Measurements from ENCODE around the gene COPS3. TPM values are rescaled to one million over a fixed set of nuclear protein-coding genes. Genes with fewer than 3 reads are reported as not detected.

COPS3 gene
- total RNA-seq, 2 donors from 2014 or later: 52.6 to 79.6 TPM

DNA sequence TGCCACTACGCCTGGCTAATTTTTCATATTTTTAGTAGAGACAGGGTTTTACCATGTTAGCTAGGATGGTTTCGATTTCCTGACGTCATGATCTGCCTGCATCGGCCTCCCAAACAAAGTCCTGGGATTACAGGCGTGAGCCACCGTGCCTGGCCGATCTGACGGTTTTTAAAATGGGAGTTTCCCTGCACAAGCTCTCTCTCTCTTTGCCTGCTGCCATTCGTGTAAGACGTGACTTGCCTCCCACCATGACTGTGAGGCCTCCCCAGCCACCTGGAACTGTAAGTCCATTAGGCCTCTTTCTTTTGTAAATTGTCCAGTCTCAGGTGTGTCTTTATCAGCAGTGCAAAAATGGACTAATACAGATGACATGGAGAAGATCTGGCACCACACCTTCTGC lies 39.4 kb downstream of the COPS3 start:
- 77% methylated on average over 10 of the region's 10 CpGs for WGBS
- Histone ChIP-seq H3K36me3 (no peaks in the 10 kb centered on the region), H3K27me3 (replicated peaks; ENCODE audit: insufficient read depth) (no peaks in the 10 kb centered on the region), H3K4me3 (no peak overlapping the region), H3K4me1 (replicated peaks) (no peaks in the 10 kb centered on the region), H3K9me3 (no peaks in the 10 kb centered on the region), H3K27ac (no peak overlapping the region)
- intact Hi-C loops (cut with DNase I): no loop called here
- TF ChIP-seq POLR2AphosphoS5 (IDR thresholded peaks at IDR 0.05): no peak
- no peak for TF ChIP-seq POLR2A (IDR thresholded peaks at IDR 0.05)
- TF ChIP-seq, protein P1, sequence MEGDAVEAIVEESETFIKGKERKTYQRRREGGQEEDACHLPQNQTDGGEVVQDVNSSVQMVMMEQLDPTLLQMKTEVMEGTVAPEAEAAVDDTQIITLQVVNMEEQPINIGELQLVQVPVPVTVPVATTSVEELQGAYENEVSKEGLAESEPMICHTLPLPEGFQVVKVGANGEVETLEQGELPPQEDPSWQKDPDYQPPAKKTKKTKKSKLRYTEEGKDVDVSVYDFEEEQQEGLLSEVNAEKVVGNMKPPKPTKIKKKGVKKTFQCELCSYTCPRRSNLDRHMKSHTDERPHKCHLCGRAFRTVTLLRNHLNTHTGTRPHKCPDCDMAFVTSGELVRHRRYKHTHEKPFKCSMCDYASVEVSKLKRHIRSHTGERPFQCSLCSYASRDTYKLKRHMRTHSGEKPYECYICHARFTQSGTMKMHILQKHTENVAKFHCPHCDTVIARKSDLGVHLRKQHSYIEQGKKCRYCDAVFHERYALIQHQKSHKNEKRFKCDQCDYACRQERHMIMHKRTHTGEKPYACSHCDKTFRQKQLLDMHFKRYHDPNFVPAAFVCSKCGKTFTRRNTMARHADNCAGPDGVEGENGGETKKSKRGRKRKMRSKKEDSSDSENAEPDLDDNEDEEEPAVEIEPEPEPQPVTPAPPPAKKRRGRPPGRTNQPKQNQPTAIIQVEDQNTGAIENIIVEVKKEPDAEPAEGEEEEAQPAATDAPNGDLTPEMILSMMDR (IDR thresholded peaks at IDR 0.05): no peak
- no peak for DNase-seq (ENCODE audit: low spot score)

DNA sequence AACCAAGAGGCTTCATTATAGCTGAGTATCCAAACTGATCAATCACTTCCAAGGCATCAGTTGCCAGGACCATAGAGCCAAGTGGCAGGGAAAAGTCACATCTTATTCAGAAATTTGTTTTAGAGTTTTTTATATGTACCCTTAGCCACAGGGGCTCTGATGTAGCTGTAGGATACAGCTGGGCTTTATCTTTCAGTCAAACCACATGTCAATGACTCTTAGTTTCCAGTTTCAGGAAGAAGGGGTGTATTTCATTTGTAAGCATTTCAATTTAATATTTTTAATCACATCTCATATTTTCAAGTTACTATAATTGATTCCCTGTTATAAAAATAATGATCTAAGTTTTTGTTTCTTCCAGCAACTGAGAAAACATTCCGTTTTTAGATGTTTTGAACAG lies 41.2 kb downstream of the COPS3 start:
- no peak for TF ChIP-seq POLR2AphosphoS5 (IDR thresholded peaks at IDR 0.05)
- no peak for TF ChIP-seq POLR2A (IDR thresholded peaks at IDR 0.05)
- Histone ChIP-seq H3K27me3 (replicated peaks; ENCODE audit: insufficient read depth) (no peaks in the 10 kb centered on the region), H3K9me3 (no peaks in the 10 kb centered on the region), H3K4me1 (replicated peaks) (peaks cover 3% of the 10 kb centered on the region), H3K36me3 (no peaks in the 10 kb centered on the region), H3K4me3 (no peak overlapping the region), H3K27ac (no peak overlapping the region)
- intact Hi-C loops (cut with DNase I): loop anchor here (5.0 kb wide), 1 partner anchor 98 kb away; no protein-coding TSS in a partner anchor
- WGBS: 83% methylated on average over 1 of the region's 1 CpG
- no peak for DNase-seq (ENCODE audit: low spot score)

DNA sequence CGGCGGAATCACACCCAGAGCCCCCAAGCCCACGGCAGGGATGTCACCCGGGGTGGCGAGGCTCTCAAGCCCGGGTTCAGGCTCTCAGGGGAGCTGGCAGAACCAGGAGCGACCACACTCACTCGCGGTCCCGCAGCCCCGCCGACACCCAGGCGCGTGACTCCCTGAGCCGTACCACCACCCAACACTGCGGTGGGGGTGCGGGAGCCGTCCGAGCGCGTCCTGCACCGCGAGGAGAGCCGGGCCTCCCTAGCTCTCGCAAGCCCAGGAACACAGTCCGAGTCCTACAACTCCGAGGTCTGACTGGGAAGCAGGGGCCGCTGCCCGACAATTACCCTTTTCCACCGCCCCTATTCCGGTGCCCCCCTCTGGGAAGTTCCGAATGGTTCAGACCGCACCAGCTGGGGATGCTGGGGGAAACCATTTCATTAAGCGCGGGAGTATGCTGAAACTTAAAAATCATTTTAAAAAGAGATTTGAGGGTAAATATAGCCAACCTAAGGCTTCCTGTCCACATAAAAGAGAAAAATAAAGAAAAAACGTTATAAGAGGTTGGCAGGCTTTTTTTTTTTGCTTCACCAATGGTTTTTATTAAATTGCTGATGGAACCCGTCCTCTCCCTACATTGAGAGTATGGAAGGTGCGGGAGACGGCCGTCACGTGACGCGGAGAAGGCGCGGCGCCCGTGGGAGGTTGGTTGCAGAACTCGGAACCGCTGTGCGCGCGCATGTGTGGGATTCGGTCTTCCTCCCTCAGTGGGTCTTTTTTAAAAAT lies 43.8 kb downstream of the COPS3 start, which contains the start of gene FLCN:
FLCN (minus strand) TSS at position 143 of the 774 bp plus-strand sequence. CDS start 9,031 bp downstream, outside the sequence.
- Histone ChIP-seq H3K36me3 (no peaks in the 10 kb centered on the region), H3K27ac (peak within 1 kb of the TSS; percentile 94 to 97), H3K4me3 (peak within 1 kb of the TSS; percentile 90 to 94), H3K9me3 (no peaks in the 10 kb centered on the region), H3K4me1 (replicated peaks) (peaks cover 3% of the 10 kb centered on the region), H3K27me3 (replicated peaks; ENCODE audit: insufficient read depth) (no peaks in the 10 kb centered on the region)
- intact Hi-C loops (cut with DNase I): loop anchor here (5.0 kb wide), 1 partner anchor 95 kb away; no protein-coding TSS in a partner anchor
- peak; percentile 87 for DNase-seq (ENCODE audit: low spot score)
- WGBS: under 1% methylated on average over 33 of the region's 53 CpGs
- TF ChIP-seq POLR2A (IDR thresholded peaks at IDR 0.05) (peak; percentile 83), POLR2AphosphoS5 (IDR thresholded peaks at IDR 0.05) (peak; percentile 87)
- TF ChIP-seq, protein P1 (IDR thresholded peaks at IDR 0.05): peak in 1 of 4 experiments; percentile 18

DNA sequence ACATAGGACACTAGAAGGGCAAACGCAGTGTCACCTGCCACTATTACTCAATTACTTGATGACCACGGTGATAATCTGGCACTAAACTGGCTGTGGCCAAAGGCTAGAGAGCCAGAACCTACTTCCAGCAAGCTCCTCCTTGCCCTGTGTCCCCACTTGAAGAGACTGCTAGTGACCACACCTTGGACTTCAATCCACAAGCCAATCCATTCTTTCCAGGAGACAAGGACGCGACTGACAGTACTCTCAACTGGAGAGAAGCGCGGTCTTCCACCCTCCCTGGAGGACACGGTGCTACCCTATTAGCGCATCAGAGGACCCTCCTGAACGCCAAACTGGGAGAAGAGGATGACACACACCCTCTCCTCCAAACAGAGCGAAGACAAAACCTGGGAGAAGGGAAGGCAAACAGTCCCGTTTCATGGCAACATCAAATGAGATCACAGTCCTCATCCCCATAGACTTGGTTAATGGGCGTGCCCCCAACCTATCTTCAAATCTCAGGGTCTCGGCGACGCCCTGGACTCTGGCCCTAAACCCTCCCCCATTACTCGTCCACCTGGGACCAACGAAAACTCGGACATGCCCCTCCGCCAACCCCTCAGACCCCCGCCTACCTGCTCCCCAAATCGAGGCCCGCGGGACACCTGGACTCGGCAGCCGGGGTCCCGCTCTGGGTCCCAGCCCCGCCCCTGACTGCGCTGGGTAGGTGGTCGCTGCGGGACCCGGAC lies 44.6 kb downstream of the COPS3 start:
- TF ChIP-seq POLR2A (IDR thresholded peaks at IDR 0.05) (no peak), POLR2AphosphoS5 (IDR thresholded peaks at IDR 0.05) (no peak)
- TF ChIP-seq, protein P1 (IDR thresholded peaks at IDR 0.05): no peak
- no peaks in the 10 kb centered on the region for H3K36me3 ChIP-seq
- H3K4me1 ChIP-seq (replicated peaks): peaks cover 3% of the 10 kb centered on the region
- intact Hi-C loops (cut with DNase I): loop anchor here (5.0 kb wide), 1 partner anchor 94 kb away; no protein-coding TSS in a partner anchor
- peak overlapping the region; percentile 94 to 97 for H3K27ac ChIP-seq
- peak overlapping the region; percentile 90 to 94 for H3K4me3 ChIP-seq
- under 1% methylated on average over 31 of the region's 31 CpGs for WGBS
- no peak for DNase-seq (ENCODE audit: low spot score)
- H3K9me3 ChIP-seq: no peaks in the 10 kb centered on the region
- H3K27me3 ChIP-seq (replicated peaks; ENCODE audit: insufficient read depth): no peaks in the 10 kb centered on the region
